ENCODE measurements around the gene RRM2. TPM values are rescaled to one million over a fixed set of nuclear protein-coding genes. Genes with fewer than 3 reads are reported as not detected.

Gene RRM2
- polyA plus RNA-seq, 1 donor from 2014 or later, result 0.57 TPM

- Histone ChIP-seq H3K9me2 (ENCODE audit: insufficient read depth, low read length) (no peaks in the 10 kb centered on the region), H3K4me2 (ENCODE audit: low read length) (no peak overlapping the region), H3F3A (ENCODE audit: insufficient read depth, low read length, poor library complexity, severe bottlenecking) (no peaks in the 10 kb centered on the region), H3K4me3 (ENCODE audit: low read length) (no peak overlapping the region), H3K79me2 (replicated peaks; ENCODE audit: insufficient read depth, low read length) (no peaks in the 10 kb centered on the region), H3K27me3 (ENCODE audit: insufficient read depth, low read depth, low read length) (no peaks in the 10 kb centered on the region), H3K9ac (ENCODE audit: low read length) (no peak overlapping the region), H2AFZ (ENCODE audit: low read depth, low read length) (no peak overlapping the region), H3K27ac (ENCODE audit: low read length) (no peak overlapping the region), H3K36me3 (ENCODE audit: insufficient read depth, low read length) (no peaks in the 10 kb centered on the region), H4K20me1 (ENCODE audit: insufficient read depth) (no peaks in the 10 kb centered on the region), H3K9me3 (ENCODE audit: low read length) (no peaks in the 10 kb centered on the region)
- no peak for TF ChIP-seq POLR2AphosphoS5 (IDR thresholded peaks at IDR 0.05)
These were observed 43.5 kb downstream of the RRM2 start for GRCh38 chr2:10165861-10166675.

DNA sequence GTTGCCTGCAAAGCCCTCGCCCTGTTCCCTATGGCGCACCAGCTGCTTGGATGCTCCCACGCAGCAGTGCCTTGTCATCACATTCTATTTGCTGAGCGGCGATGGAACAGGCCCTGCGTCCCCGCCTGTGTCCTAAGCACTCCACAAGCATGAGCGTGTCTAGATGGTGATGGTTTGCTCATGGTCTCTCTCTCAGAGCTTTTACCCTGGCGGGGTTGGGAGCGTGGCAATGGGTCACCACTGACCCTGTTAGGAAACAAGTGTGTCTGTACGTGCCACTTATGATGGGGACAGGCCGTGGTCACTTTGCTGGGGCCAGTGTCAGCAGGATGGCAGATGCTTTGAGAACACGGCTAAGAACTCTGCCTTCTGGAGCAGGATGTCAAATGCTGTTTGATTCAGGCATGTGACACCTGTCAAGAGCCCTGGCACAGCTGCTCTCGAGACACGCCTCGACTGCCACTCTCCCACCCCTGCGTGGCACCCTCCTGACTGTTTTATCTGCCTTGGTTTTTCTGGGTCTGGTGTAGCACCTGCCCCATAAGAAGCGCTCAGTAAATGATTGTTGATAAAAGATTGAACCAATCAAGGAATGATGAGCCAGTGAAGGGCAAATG, 44.2 kb downstream of the RRM2 start:
- Histone ChIP-seq H3K9me3 (ENCODE audit: low read length) (no peaks in the 10 kb centered on the region), H3K79me2 (replicated peaks; ENCODE audit: insufficient read depth, low read length) (no peaks in the 10 kb centered on the region), H3K27me3 (ENCODE audit: insufficient read depth, low read depth, low read length) (no peaks in the 10 kb centered on the region), H3K27ac (ENCODE audit: low read length) (no peak overlapping the region), H3K9ac (ENCODE audit: low read length) (no peak overlapping the region), H3K4me2 (ENCODE audit: low read length) (no peak overlapping the region), H3K4me3 (ENCODE audit: low read length) (no peak overlapping the region), H3K36me3 (ENCODE audit: insufficient read depth, low read length) (no peaks in the 10 kb centered on the region), H4K20me1 (ENCODE audit: insufficient read depth) (no peaks in the 10 kb centered on the region), H2AFZ (ENCODE audit: low read depth, low read length) (no peak overlapping the region), H3F3A (ENCODE audit: insufficient read depth, low read length, poor library complexity, severe bottlenecking) (no peaks in the 10 kb centered on the region), H3K9me2 (ENCODE audit: insufficient read depth, low read length) (no peaks in the 10 kb centered on the region)
- TF ChIP-seq REST (IDR thresholded peaks at IDR 0.05; ENCODE audit: borderline replicate concordance), result no peak
- no peak for TF ChIP-seq RAD21 (conservative IDR thresholded peaks at IDR 0.05)
- TF ChIP-seq POLR2AphosphoS5 (IDR thresholded peaks at IDR 0.05), result no peak
- no peak for TF ChIP-seq EP300 (conservative IDR thresholded peaks at IDR 0.05; ENCODE audit: poor library complexity, severe bottlenecking)
- TF ChIP-seq TAF1 (IDR thresholded peaks at IDR 0.05; ENCODE audit: low read depth), result no peak
- no peak for TF ChIP-seq CTCF (IDR thresholded peaks at IDR 0.05; ENCODE audit: poor library complexity, severe bottlenecking)
- no peak for TF ChIP-seq MXI1 (conservative IDR thresholded peaks at IDR 0.05; ENCODE audit: poor library complexity, severe bottlenecking)
- TF ChIP-seq EZH2 (IDR thresholded peaks at IDR 0.05; ENCODE audit: borderline replicate concordance, insufficient read depth, low read length, poor library complexity, severe bottlenecking), result no peak
- no peak for TF ChIP-seq SMC3 (conservative IDR thresholded peaks at IDR 0.05; ENCODE audit: poor library complexity)

All from neural cell (in vitro differentiated cells).